ENCODE data around the gene NOL12. TPM values are rescaled to one million over a fixed set of nuclear protein-coding genes. Genes with fewer than 3 reads are reported as not detected.
"Not testable (repeated sequence)": the region's sequence is repeated elsewhere in the genome, so short reads cannot be mapped to it uniquely, and the experiment has no call there.

Gene NOL12
- polyA plus RNA-seq, 6 donors from 2014 or later, result 35.7 to 60.6 (median 40.2) TPM

- Mint-ChIP-seq H3K9me3 (no peaks in the 10 kb centered on the region), H3K27ac (peak overlapping the region in 3 of 6 donors; percentile 47 to 66 (median 62))
Measured at GRCh38 chr22:37654563-37655251, 31.4 kb upstream of the NOL12 start.

DNA sequence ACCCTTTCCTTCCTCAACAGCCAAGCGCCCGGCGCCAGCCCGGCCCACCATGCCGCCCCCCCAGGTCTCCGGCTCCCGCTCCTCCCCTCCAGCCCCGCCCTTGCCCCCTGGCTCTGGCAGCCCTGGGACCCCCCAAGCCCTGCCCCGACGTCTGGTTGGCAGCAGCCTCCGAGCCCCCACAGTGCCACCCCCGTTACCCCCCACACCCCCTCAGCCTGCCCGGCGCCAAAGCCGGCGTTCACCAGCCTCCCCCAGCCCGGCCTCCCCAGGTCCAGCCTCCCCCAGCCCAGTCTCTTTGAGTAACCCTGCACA, 30.9 kb upstream of the NOL12 start:
- H3K9me3 Mint-ChIP-seq, result no peaks in the 10 kb centered on the region
- peaks cover 18 to 27% (median 20%) of the 10 kb centered on the region in 3 donors for H3K4me1 Mint-ChIP-seq
- no peaks in the 10 kb centered on the region for H3K27me3 Mint-ChIP-seq
- DNase-seq, result no peak
- ATAC-seq (ENCODE audit: low read depth in 2 of 2), result no peak
- no peak overlapping the region for H3K4me3 Mint-ChIP-seq
- no peak overlapping the region for H3K27ac Mint-ChIP-seq
- no peaks in the 10 kb centered on the region for H3K36me3 Mint-ChIP-seq

More at GRCh38 chr22:37654563-37655251, 31.4 kb upstream of the NOL12 start:
- Mint-ChIP-seq H3K4me1 (peaks cover 13 to 22% (median 15%) of the 10 kb centered on the region in 3 donors), H3K36me3 (no peaks in the 10 kb centered on the region), H3K4me3 (peak overlapping the region in 1 of 8 donors; percentile 2), H3K27me3 (no peaks in the 10 kb centered on the region)
- ATAC-seq (ENCODE audit: low read depth in 2 of 2) (no peak), DNase-seq (no peak)

DNA sequence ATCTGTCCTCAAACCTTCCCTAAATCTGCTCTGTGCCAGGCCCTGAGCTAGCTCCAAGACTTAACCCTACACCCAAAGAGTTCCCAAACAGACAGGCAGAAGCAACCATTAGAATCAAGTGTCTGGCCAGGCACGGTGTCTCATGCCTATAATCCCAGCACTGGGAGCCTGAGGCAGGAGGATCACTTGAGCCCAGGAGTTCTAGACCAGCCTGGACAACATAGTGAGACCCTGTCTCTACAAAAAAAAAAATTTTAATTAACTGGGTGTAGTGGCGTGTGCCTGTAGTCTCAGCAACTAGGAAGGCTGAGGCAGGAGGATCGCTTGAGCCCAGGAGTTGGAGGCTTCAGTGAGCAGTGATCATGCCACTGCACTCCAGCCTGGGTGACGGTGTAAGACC, 29.6 kb upstream of the NOL12 start:
- DNase-seq; ATAC-seq (ENCODE audit: low read depth in 2 of 2); H3K27me3 Mint-ChIP-seq; H3K36me3 Mint-ChIP-seq; H3K9me3 Mint-ChIP-seq: not testable (repeated sequence)
- Mint-ChIP-seq H3K4me3 (peak overlapping the region in 1 of 8 donors; percentile 55), H3K27ac (peak overlapping the region in 3 of 6 donors; percentile 3 to 79 (median 71)), H3K4me1 (peaks cover 32 to 40% (median 34%) of the 10 kb centered on the region in 3 donors)

- no peak for DNase-seq
Measured at GRCh38 chr22:37657590-37658132, 28.5 kb upstream of the NOL12 start.

GRCh38 chr22:37658133-37659065, 27.7 kb upstream of the NOL12 start, which contains the start of gene PDXP:
TSS of gene PDXP (plus strand) at chr22:37658723. CDS start at chr22:37658783, 60 bp downstream.
- no peaks in the 10 kb centered on the region for H3K9me3 Mint-ChIP-seq
- H3K27me3 Mint-ChIP-seq, result no peaks in the 10 kb centered on the region
- ATAC-seq (ENCODE audit: low read depth in 2 of 2), result peak; percentile 88 to 89
- no peaks in the 10 kb centered on the region for H3K36me3 Mint-ChIP-seq
- peak within 1 kb of the TSS; percentile 70 to 98 (median 94) for H3K27ac Mint-ChIP-seq
- H3K4me3 Mint-ChIP-seq, result peak within 1 kb of the TSS; percentile 86 to 98 (median 94)
- H3K4me1 Mint-ChIP-seq, result peaks cover 39 to 52% (median 45%) of the 10 kb centered on the region in 3 donors
- DNase-seq, result peak; percentile 98

More at GRCh38 chr22:37657590-37658132, 28.5 kb upstream of the NOL12 start:
- Mint-ChIP-seq H3K4me3 (peak overlapping the region; percentile 86 to 98 (median 94)), H3K27ac (peak overlapping the region; percentile 70 to 98 (median 94)), H3K4me1 (peaks cover 39 to 50% (median 44%) of the 10 kb centered on the region in 3 donors), H3K27me3 (no peaks in the 10 kb centered on the region), H3K36me3 (no peaks in the 10 kb centered on the region), H3K9me3 (no peaks in the 10 kb centered on the region)
- ATAC-seq (ENCODE audit: low read depth in 2 of 2), result no peak

DNA sequence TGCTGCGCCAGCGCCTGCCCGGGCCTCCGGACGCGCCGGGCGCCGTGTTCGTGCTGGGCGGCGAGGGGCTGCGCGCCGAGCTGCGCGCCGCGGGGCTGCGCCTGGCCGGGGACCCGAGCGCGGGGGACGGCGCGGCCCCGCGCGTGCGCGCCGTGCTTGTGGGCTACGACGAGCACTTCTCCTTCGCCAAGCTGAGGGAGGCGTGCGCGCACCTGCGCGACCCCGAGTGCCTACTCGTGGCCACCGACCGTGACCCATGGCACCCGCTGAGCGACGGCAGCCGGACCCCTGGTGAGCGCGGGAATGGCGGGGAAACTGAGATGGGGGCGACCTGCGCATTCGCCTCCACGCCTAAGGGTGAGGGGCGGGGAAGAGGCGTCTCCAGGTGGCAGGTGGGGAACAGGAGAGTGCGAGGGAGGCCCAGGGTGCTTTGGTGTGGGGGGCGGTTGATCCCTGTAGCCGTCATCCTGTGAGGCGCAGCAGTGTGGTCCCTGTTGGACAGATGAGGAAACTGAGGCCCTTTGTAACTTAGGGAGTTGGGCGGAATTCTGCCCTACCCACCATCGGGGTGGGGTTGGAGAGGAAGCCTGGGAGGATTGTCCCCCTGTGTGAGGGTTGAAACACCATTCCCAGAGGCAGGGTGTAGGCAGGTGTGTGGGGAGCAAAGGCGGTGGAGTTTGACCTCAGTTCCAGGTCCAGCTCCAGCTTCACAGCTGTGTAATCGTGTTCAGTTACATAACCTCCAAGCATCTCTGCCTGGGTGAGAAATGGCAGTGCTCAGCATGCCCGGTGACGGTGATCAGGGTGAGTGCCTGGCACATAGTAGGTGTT, 26.9 kb upstream of the NOL12 start:
- no peaks in the 10 kb centered on the region for H3K27me3 Mint-ChIP-seq
- peak overlapping the region in 5 of 6 donors; percentile 8 to 92 (median 85) for H3K27ac Mint-ChIP-seq
- DNase-seq (peak; percentile 47), ATAC-seq (ENCODE audit: low read depth in 2 of 2) (peak; percentile 4 to 5)
- H3K36me3 Mint-ChIP-seq, result no peaks in the 10 kb centered on the region
- no peaks in the 10 kb centered on the region for H3K9me3 Mint-ChIP-seq
- peak overlapping the region; percentile 76 to 93 (median 85) for H3K4me3 Mint-ChIP-seq
- peaks cover 39 to 55% (median 45%) of the 10 kb centered on the region in 3 donors for H3K4me1 Mint-ChIP-seq

DNA sequence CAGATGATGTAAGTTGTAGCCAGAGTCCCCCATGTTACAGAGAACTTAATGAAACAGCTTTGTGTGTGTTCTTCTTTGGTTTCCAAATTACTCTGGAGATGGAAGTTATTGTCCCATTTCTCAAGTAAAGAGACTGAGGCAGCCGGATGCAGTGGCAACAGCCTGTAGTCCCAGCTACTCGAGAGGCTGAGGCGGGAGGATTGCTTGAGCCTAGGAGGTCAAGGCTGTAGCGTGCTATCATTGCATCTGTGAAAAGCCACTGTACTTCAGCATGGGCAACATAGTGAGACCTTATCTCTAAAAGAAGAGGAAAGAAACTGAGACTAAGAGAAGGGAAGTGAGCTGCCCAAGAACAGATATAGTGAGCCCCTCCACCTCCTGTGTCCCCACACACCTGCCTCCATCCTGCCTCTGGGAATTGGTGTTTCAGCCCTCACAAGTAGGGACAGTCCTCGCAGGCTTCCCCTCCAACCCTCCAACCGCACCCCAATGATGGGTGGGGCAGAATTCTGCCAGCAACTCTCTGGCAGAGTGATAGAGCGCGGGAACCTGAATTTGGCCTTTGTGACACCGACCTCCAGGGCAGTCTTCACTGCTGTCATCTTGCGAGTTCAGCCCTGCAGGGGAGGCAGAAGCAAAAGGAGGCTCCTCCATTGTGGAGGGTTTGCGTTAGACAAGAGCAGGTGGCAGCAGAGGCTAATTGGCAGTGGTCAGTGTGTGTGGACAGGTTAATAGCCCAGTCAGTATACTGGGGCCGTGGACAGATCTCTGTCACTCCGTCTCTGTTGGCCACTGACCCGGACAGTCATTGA, 26.0 kb upstream of the NOL12 start:
- Mint-ChIP-seq H3K4me3 (peak overlapping the region; percentile 76 to 93 (median 85)), H3K9me3 (no peaks in the 10 kb centered on the region), H3K4me1 (peaks cover 39 to 55% (median 45%) of the 10 kb centered on the region in 3 donors), H3K27ac (peak overlapping the region in 5 of 6 donors; percentile 8 to 89 (median 81)), H3K27me3 (no peaks in the 10 kb centered on the region), H3K36me3 (no peaks in the 10 kb centered on the region)
- ATAC-seq (ENCODE audit: low read depth in 2 of 2) (no peak), DNase-seq (no peak)

GRCh38 chr22:37660709-37661045, 25.5 kb upstream of the NOL12 start:
- Mint-ChIP-seq H3K4me3 (peak overlapping the region in 6 of 8 donors; percentile 57 to 88 (median 82)), H3K4me1 (peaks cover 39 to 55% (median 45%) of the 10 kb centered on the region in 3 donors), H3K9me3 (no peaks in the 10 kb centered on the region), H3K27ac (peak overlapping the region in 3 of 6 donors; percentile 50 to 89 (median 81)), H3K36me3 (peaks cover 0 to under 1% of the 10 kb centered on the region in 2 donors), H3K27me3 (no peaks in the 10 kb centered on the region)
- DNase-seq, result no peak
- ATAC-seq (ENCODE audit: low read depth in 2 of 2), result no peak

DNA sequence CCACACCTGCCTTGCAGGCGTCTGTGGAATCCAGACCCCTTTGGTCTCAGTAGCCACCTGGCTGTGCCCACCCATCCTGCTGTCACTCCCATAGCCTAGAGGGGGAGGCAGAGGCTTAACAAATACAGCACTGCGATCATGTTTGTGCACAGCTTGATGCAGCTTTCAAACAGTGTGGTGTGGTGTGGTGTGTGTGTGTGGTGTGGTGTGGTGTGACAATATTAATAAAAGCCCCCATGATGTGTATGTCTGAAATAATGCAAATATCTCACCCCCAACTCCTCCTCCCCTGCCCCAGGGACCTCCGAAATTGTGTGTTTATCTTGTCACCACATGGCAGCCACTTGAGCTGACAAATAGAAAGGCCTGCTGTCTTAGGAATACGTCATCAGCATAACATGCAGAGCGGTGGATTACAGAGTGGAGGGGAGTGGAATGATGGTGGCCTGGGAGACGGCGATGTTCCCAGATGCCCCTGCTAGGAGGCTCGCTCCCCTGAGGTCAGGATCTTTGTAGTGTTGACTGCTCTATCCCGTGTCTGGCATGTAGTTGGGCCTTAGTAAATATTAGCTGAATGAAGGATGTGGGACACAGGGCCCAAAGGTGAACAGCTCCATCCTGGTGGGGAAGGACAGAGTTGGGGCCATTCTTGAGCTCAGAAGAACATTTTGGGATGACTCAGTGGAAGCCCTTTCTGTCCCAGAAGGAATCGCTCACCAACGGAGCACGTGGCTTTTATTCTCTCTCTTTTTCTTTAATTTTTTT, 24.8 kb upstream of the NOL12 start:
- Mint-ChIP-seq H3K27me3 (no peaks in the 10 kb centered on the region), H3K4me1 (peaks cover 39 to 53% (median 52%) of the 10 kb centered on the region in 3 donors), H3K36me3 (peaks cover 4 to 8% of the 10 kb centered on the region in 2 donors), H3K9me3 (no peaks in the 10 kb centered on the region), H3K27ac (peak overlapping the region in 5 of 6 donors; percentile 27 to 90 (median 89)), H3K4me3 (peak overlapping the region; percentile 38 to 88 (median 80))
- DNase-seq (no peak), ATAC-seq (ENCODE audit: low read depth in 2 of 2) (peak in 1 of 2 donors; percentile 4)

GRCh38 chr22:37662039-37662438, 24.1 kb upstream of the NOL12 start:
- no peaks in the 10 kb centered on the region for H3K9me3 Mint-ChIP-seq
- ATAC-seq (ENCODE audit: low read depth in 2 of 2) (no peak), DNase-seq (no peak)
- H3K4me3 Mint-ChIP-seq, result peak overlapping the region in 7 of 8 donors; percentile 8 to 88 (median 77)
- H3K36me3 Mint-ChIP-seq, result peaks cover 4 to 14% of the 10 kb centered on the region in 2 donors
- no peaks in the 10 kb centered on the region for H3K27me3 Mint-ChIP-seq
- H3K27ac Mint-ChIP-seq, result peak overlapping the region in 5 of 6 donors; percentile 77 to 90 (median 89)
- peaks cover 39 to 54% (median 53%) of the 10 kb centered on the region in 3 donors for H3K4me1 Mint-ChIP-seq

- peaks cover 33 to 45% (median 43%) of the 10 kb centered on the region in 3 donors for H3K4me1 Mint-ChIP-seq
- ATAC-seq (ENCODE audit: low read depth in 2 of 2) (no peak), DNase-seq (no peak)
- peak overlapping the region in 1 of 6 donors; percentile 35 for H3K27ac Mint-ChIP-seq
- no peak overlapping the region for H3K4me3 Mint-ChIP-seq
- peaks cover 4 to 14% of the 10 kb centered on the region in 2 donors for H3K36me3 Mint-ChIP-seq
- no peaks in the 10 kb centered on the region for H3K27me3 Mint-ChIP-seq
- no peaks in the 10 kb centered on the region for H3K9me3 Mint-ChIP-seq
Measured at GRCh38 chr22:37663521-37664140, 22.5 kb upstream of the NOL12 start.

All from naive B cell (primary cell).